Bronchial epithelial cell (primary cell): ENCODE measurements around the gene OTOGL. TPM values are rescaled to one million over a fixed set of nuclear protein-coding genes. Genes with fewer than 3 reads are reported as not detected.

Experiments
- DNase-seq: peaks from one replicate; pipeline ENCODE4 v3.0.0-alpha.2; 2010; ENCODE audit warnings: low read depth
- FAIRE-seq: peaks from 2 replicates; lab custom pipeline; 2011; peaks lifted over from hg19 to GRCh38; lab: Jason Lieb, UNC
- H3K27me3 ChIP-seq: 2 replicates; pipeline ENCODE4 v1.5.1; 2011; ENCODE audit warnings: low read length; ENCODE audit not compliant: control insufficient read depth, insufficient read depth
- H3K36me3 ChIP-seq: 2 replicates; pipeline ENCODE4 v1.5.1; 2011; ENCODE audit warnings: low read length; ENCODE audit not compliant: control insufficient read depth, insufficient read depth
- H3K4me3 ChIP-seq: 2 replicates; pipeline ENCODE4 v1.5.1; 2011; ENCODE audit warnings: mild to moderate bottlenecking, low read depth, low read length, control low read depth
- CTCF ChIP-seq: IDR thresholded peaks from 2 replicates; pipeline ENCODE4 v1.5.1; 2011; ENCODE audit warnings: mild to moderate bottlenecking, moderate library complexity, low read length, control low read depth, inconsistent platforms; ENCODE audit not compliant: insufficient read depth, severe bottlenecking
- total RNA-seq: library from RNA; depleted of rRNA; stranded (reverse); fragments of >200 nt; gene quantifications from 2 replicates; pipeline ENCODE4 v1.2.1, GENCODE V29; 2014

OTOGL gene
- total RNA-seq, 1 donor from 2014 or later = not detected

DNA sequence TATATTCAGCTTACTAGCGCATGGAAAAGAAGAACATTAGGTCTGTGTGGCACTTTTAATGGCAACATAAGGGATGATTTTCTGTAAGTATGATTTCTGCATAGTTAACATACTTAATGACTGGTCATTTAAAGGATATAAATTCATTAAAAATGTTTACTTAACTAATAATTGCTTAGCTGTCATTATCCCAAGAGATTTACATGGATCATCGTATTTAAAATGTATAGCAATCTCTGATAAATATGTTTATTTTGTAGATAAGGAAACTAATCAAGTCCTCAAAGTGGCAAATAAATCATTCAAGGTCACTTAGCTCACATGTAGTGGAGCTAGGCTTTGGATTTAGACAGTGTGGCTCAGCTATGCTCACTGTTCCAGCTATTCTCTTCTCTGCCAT is 158.6 kb downstream of the OTOGL start:
- no peaks in the 10 kb centered on the region for H3K27me3 ChIP-seq
- no peak for DNase-seq
- H3K4me3 ChIP-seq = no peak overlapping the region
- TF ChIP-seq CTCF = no peak
- no peaks in the 10 kb centered on the region for H3K36me3 ChIP-seq
- no peak for FAIRE-seq

DNA sequence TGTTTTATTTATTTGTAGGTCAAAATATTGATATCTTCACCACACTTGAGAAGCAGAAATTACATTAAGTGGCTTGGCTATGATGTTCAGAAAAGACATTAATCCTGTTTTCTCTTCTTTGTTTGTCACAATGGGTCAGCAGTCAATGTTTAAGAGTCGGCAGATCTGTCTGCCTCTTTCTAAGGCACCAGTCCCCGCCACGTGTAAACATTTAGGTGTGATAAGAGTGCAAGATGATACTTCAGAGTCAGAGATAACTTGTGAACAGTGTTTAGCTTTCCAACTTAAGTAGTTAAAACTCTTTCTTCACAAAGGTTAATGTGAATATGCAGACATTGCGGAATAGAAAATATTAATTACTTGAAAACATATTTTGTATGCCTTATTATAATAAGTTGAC is 160.9 kb downstream of the OTOGL start:
- no peak for FAIRE-seq
- Histone ChIP-seq H3K4me3 (no peak overlapping the region), H3K36me3 (no peaks in the 10 kb centered on the region), H3K27me3 (no peaks in the 10 kb centered on the region)
- DNase-seq = no peak
- no peak for TF ChIP-seq CTCF

DNA sequence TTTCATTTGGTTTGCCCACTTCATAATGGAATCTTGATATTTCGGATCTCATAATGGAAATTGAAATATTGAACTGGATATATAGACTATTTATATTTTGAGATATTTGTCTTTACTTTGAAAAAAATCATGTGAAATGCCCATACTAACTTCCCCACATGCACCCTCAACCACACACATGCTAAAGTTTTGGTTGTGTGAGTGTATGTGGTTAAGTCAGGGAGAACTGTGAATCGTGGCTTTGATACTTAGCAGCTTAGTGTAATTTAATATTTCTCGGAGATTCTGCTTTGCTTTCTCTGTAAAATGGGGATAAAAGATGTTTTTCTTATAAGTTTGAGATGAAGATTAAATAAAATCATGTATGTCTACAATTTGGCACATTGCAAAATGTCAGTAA is 162.1 kb downstream of the OTOGL start:
- Histone ChIP-seq H3K4me3 (no peak overlapping the region), H3K36me3 (no peaks in the 10 kb centered on the region), H3K27me3 (no peaks in the 10 kb centered on the region)
- FAIRE-seq = no peak
- no peak for TF ChIP-seq CTCF
- DNase-seq = no peak

DNA sequence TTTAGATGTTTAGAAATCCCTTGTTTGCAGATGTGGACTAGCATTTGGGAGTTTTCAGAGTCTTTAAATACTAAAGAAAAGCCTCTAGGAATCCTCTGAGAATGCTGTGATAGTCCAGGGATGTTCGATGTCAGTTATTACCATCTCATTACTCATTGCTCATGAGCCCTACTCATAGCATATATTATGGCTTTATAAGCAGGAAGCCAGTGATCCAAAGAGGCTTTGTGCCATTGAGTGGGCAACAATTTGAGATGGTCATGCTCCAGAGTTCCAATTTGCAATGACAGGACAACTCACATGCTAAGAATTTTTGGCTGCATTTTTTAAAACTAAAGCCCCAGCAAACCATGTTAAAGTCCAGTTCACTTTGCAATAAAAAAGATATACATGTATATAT is 163.0 kb downstream of the OTOGL start:
- DNase-seq (no peak), FAIRE-seq (no peak)
- H3K4me3 ChIP-seq = no peak overlapping the region
- H3K36me3 ChIP-seq = no peaks in the 10 kb centered on the region
- H3K27me3 ChIP-seq = no peaks in the 10 kb centered on the region
- no peak for TF ChIP-seq CTCF

DNA sequence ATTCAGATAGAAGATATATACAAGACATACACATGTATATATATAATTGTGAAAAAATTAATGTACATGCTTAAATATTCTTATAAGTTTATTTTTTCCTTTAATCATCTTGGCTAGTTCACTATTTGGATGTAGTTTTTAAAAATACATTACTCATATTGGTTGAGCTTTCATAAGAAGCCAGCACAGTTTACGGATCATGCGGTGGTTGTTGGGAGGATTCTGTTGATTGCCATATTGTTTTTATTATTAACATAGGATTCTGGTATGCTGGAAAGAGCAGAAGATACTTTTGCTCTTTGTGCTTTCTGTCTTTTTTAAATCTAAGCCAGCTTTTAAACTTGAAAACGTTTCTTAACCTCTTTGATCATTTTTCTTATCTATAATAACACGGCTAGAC is 163.4 kb downstream of the OTOGL start:
- no peak overlapping the region for H3K4me3 ChIP-seq
- FAIRE-seq = no peak
- DNase-seq = no peak
- H3K36me3 ChIP-seq = no peaks in the 10 kb centered on the region
- TF ChIP-seq CTCF = no peak
- H3K27me3 ChIP-seq = no peaks in the 10 kb centered on the region

DNA sequence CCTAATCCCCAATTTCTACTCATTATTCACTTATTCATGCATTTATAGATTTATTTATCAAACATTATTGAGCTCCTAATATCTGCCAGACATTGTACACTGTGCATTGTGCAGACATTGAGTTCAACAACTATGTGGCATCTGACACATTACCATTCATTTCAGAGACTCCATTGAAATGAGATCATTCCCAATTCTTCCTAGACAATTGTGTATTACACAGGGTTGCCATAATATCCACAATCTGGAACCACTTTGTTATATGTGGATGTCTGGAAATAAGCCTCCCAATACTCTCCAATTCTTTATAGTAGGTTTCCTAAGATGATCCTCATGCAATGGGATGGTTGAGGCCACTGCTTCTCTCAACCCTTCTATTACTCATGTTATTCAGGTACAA is 165.0 kb downstream of the OTOGL start:
- no peak for DNase-seq
- Histone ChIP-seq H3K4me3 (no peak overlapping the region), H3K27me3 (no peaks in the 10 kb centered on the region), H3K36me3 (no peaks in the 10 kb centered on the region)
- TF ChIP-seq CTCF = no peak
- no peak for FAIRE-seq
